K562 (cell line): ENCODE data around the gene TUBA4B. TPM values are rescaled to one million over a fixed set of nuclear protein-coding genes. Genes with fewer than 3 reads are reported as not detected.

ENCODE experiments used
- ATAC-seq: fragments of 200-7000 bp; cut with Tn5 transposase; 3 replicates; pipeline ENCODE4 v1.9.1; 2020; ENCODE audit warnings: moderate library complexity
- BruUV-seq: library from RNA; stranded (reverse); fragments of 400-500 nt; replicated peaks from 2 replicates; lab custom pipeline; 2021; lab: Mats Ljungman, UMichigan
- CTCF ChIA-PET: fragments of 300-600 bp; formaldehyde crosslinking; extraction: SDS; loops from one replicate; lab custom pipeline; 2021; ENCODE audit warnings: low intra/inter-chr PET ratio; lab: Yijun Ruan, JAX
- POLR2A ChIA-PET: fragments of 300-600, 350-650 bp; sonication (Branson Sonifier 250); formaldehyde crosslinking; extraction: SDS; loops from one replicate; lab custom pipeline; 2021; ENCODE audit warnings: antibody characterized with exemption, inconsistent platforms; lab: Yijun Ruan, JAX
- DNase-seq, 4 experiments: peaks; one replicate each; pipeline versions ENCODE4 v3.0.0 to v3.0.0-alpha.2; 2011 to 2018; ENCODE audit warnings: low spot score in 3 of 4, mixed read lengths in 3 of 4; ENCODE audit errors: extremely low read depth in 1 of 4
- FAIRE-seq: peaks from 2 replicates; lab custom pipeline; 2011; peaks lifted over from hg19 to GRCh38; lab: Jason Lieb, UNC
- H2AFZ ChIP-seq: 2 replicates; pipeline ENCODE4 v1.6.0; 2011; ENCODE audit warnings: low read depth, low read length, control low read depth, inconsistent platforms
- H3K27ac ChIP-seq: fragments of 200-600 bp; 3 replicates; pipeline ENCODE4 v1.8.0; 2011; ENCODE audit warnings: low read depth, mild to moderate bottlenecking, control low read depth, inconsistent platforms, low read length, moderate library complexity, mixed read lengths; ENCODE audit errors: extremely low read depth
- H3K27me3 ChIP-seq, 2 experiments: fragments of 300-600 bp in 1 of 2; 2 replicates in 1 of 2; 3 replicates in 1 of 2; pipeline versions ENCODE4 v1.6.0 to v1.8.0; 2011; ENCODE audit warnings: inconsistent platforms in 2 of 2, low read length in 2 of 2, mild to moderate bottlenecking in 1 of 2, mixed read lengths in 1 of 2, moderate library complexity in 1 of 2; ENCODE audit not compliant: control insufficient read depth in 2 of 2, insufficient read depth in 2 of 2
- H3K36me3 ChIP-seq: fragments of 300-600 bp; 3 replicates; pipeline ENCODE4 v1.8.0; 2011; ENCODE audit warnings: mild to moderate bottlenecking, low read length, inconsistent platforms; ENCODE audit not compliant: control insufficient read depth, insufficient read depth
- H3K4me1 ChIP-seq, 2 experiments: fragments of 200-600 bp in 1 of 2; replicated peaks in 1 of 2; 2 replicates in 1 of 2; 3 replicates in 1 of 2; pipeline versions ENCODE4 v1.5.1 to v1.8.0; 2011; ENCODE audit warnings: inconsistent platforms in 2 of 2, low read length in 2 of 2, mild to moderate bottlenecking in 1 of 2, mixed read lengths in 1 of 2, moderate library complexity in 1 of 2; ENCODE audit not compliant: control insufficient read depth in 2 of 2, insufficient read depth in 2 of 2
- H3K4me2 ChIP-seq: 2 replicates; pipeline ENCODE4 v1.6.1; 2011; ENCODE audit warnings: low read length, control low read depth, inconsistent platforms, mixed read lengths; ENCODE audit not compliant: insufficient read depth
- H3K4me3 ChIP-seq: fragments of 200-600 bp; sonication (generic), shearing (Covaris generic); 2 replicates; pipeline ENCODE4 v1.5.1; 2016; ENCODE audit warnings: control low read depth, inconsistent platforms
- H3K79me2 ChIP-seq: fragments of 200-600 bp; 3 replicates; pipeline ENCODE4 v1.8.0; 2011; ENCODE audit warnings: low read length, inconsistent platforms; ENCODE audit not compliant: control insufficient read depth, insufficient read depth
- H3K9ac ChIP-seq, 2 experiments: 2 replicates each; pipeline versions ENCODE4 v1.6.0 to v1.6.1; 2011; ENCODE audit warnings: low read depth in 2 of 2, low read length in 2 of 2, control low read depth in 1 of 2, inconsistent platforms in 1 of 2, mild to moderate bottlenecking in 1 of 2, mixed read lengths in 1 of 2; ENCODE audit not compliant: insufficient read depth in 1 of 2
- H3K9me1 ChIP-seq: one replicate; pipeline ENCODE4 v1.6.0; 2011; ENCODE audit warnings: inconsistent platforms, mild to moderate bottlenecking, low read length, moderate library complexity; ENCODE audit not compliant: control insufficient read depth, insufficient read depth
- H3K9me3 ChIP-seq: replicated peaks from 2 replicates; pipeline ENCODE4 v1.5.1; 2011; ENCODE audit warnings: low read depth, low read length, inconsistent platforms; ENCODE audit not compliant: control insufficient read depth, insufficient read depth
- H4K20me1 ChIP-seq: replicated peaks from 2 replicates; pipeline ENCODE4 v1.6.1; 2011; ENCODE audit warnings: low read length, inconsistent platforms, mixed read lengths; ENCODE audit not compliant: control insufficient read depth, insufficient read depth
- CBFA2T2 ChIP-seq: fragments of 450-650 bp; conservative IDR thresholded peaks from 2 replicates; pipeline ENCODE4 v1.6.1; 2017; ENCODE audit warnings: mild to moderate bottlenecking
- CC2D1A ChIP-seq: fragments of 450-650 bp; IDR thresholded peaks from 2 replicates; pipeline ENCODE4 v1.6.1; 2017; ENCODE audit warnings: mild to moderate bottlenecking
- CCNT2 ChIP-seq: IDR thresholded peaks from 2 replicates; pipeline ENCODE4 v1.6.1; 2011; ENCODE audit warnings: borderline replicate concordance, low read depth, mild to moderate bottlenecking, moderate library complexity, mixed read lengths, low read length; ENCODE audit not compliant: insufficient read length; ENCODE audit errors: extremely low read depth
- CHAMP1 ChIP-seq: fragments of 450-650 bp; IDR thresholded peaks from 2 replicates; pipeline ENCODE4 v1.6.1; 2016; ENCODE audit warnings: mild to moderate bottlenecking
- TEAD4 ChIP-seq, 2 experiments: sonication (generic) in 1 of 2; formaldehyde crosslinking in 1 of 2; IDR thresholded peaks; 2 replicates each; pipeline versions ENCODE4 v1.6.1 to v1.8.0; 2012 to 2022; ENCODE audit warnings: borderline replicate concordance in 1 of 2, inconsistent platforms in 1 of 2, low read length in 1 of 2, mild to moderate bottlenecking in 1 of 2, missing genetic modification reagents in 1 of 2
- THAP12 ChIP-seq: fragments of 250-450 bp; sonication (Bioruptor Pico); IDR thresholded peaks from 2 replicates; pipeline ENCODE4 v1.9.0; 2021; ENCODE audit warnings: mild to moderate bottlenecking, inconsistent platforms
- ZNF740 ChIP-seq, 3 experiments: fragments of 200-800 bp in 1 of 3; sonication (Bioruptor generic) in 1 of 3; sonication (generic) in 1 of 3; formaldehyde crosslinking in 1 of 3; IDR thresholded peaks; 2 replicates each; pipeline versions ENCODE4 v1.6.1 to v1.8.0; 2016 to 2022; ENCODE audit warnings: mild to moderate bottlenecking in 2 of 3, missing compliant biosample characterization in 2 of 3, missing genetic modification characterization in 2 of 3, missing genetic modification reagents in 1 of 3
- WGBS: fragments of 100-300 bp; shearing (Covaris generic); methylation state at CpG from one replicate; pipeline ENCODE4 v1.1.6; 2016; ENCODE audit warnings: low coverage, mixed read lengths; ENCODE audit not compliant: insufficient coverage; ENCODE audit errors: missing lambda C conversion rate; 5-methylcytosine and 5-hydroxymethylcytosine counted together
- in situ Hi-C: fragments of 300-500 bp; cut with MboI; formaldehyde crosslinking; loops from 4 replicates; pipeline ENCODE4 v1.15.0; 2018; ENCODE audit warnings: inconsistent platforms, mixed read lengths
- intact Hi-C: fragments of 100-400 bp; cut with micrococcal nuclease; formaldehyde crosslinking; loops from 2 replicates; pipeline ENCODE4 v1.14.2; 2022
- polyA plus RNA-seq, 8 experiments: library from polyadenylated mRNA; depleted of rRNA in 4 of 8; stranded (reverse) in 5 of 8; unstranded in 3 of 8; fragments of >200 nt; fragmentation: Nextera tagmentation in 2 of 8; fragmentation: Illumina TruSeq in 1 of 8; extraction: Ambion mirVana in 2 of 8; extraction: Trizol in 1 of 8; gene quantifications; 2 replicates each; pipeline versions ENCODE4 v1.2.1 to v1.2.3, GENCODE V29; 2011 to 2014; ENCODE audit warnings: inconsistent platforms in 1 of 8, missing spikeins in 1 of 8
- total RNA-seq, 7 experiments: library from RNA; depleted of rRNA in 6 of 7; stranded (reverse); fragments of >200 nt in 6 of 7; fragmentation: Illumina TruSeq in 2 of 7; extraction: Trizol in 2 of 7; gene quantifications; 2 replicates each; pipeline versions ENCODE4 v1.2.1 to v1.2.3, GENCODE V29; 2011 to 2021; ENCODE audit warnings: low replicate concordance in 1 of 7
- TF ChIP-seq, protein P1 (sequence below): sonication (generic); formaldehyde crosslinking; IDR thresholded peaks from 2 replicates; pipeline ENCODE4 v1.8.1; 2023; ENCODE audit warnings: mild to moderate bottlenecking, missing genetic modification reagents, moderate library complexity

Gene TUBA4B
- total and polyA plus RNA-seq, 9 of the 15 experiments (the other 6 are each of a cell fraction or from before 2014, with no cell fraction given), result 0.04 TPM; not detected in 8

- TF ChIP-seq, protein P1, sequence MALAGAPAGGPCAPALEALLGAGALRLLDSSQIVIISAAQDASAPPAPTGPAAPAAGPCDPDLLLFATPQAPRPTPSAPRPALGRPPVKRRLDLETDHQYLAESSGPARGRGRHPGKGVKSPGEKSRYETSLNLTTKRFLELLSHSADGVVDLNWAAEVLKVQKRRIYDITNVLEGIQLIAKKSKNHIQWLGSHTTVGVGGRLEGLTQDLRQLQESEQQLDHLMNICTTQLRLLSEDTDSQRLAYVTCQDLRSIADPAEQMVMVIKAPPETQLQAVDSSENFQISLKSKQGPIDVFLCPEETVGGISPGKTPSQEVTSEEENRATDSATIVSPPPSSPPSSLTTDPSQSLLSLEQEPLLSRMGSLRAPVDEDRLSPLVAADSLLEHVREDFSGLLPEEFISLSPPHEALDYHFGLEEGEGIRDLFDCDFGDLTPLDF (CRISPR knock-in tag), result 0 out of 2 replicates have a peak, but pooled peaks have one; percentile 11
Observed at GRCh38 chr2:219218217-219218731, 34.8 kb upstream of the TUBA4B start (continued).

DNA sequence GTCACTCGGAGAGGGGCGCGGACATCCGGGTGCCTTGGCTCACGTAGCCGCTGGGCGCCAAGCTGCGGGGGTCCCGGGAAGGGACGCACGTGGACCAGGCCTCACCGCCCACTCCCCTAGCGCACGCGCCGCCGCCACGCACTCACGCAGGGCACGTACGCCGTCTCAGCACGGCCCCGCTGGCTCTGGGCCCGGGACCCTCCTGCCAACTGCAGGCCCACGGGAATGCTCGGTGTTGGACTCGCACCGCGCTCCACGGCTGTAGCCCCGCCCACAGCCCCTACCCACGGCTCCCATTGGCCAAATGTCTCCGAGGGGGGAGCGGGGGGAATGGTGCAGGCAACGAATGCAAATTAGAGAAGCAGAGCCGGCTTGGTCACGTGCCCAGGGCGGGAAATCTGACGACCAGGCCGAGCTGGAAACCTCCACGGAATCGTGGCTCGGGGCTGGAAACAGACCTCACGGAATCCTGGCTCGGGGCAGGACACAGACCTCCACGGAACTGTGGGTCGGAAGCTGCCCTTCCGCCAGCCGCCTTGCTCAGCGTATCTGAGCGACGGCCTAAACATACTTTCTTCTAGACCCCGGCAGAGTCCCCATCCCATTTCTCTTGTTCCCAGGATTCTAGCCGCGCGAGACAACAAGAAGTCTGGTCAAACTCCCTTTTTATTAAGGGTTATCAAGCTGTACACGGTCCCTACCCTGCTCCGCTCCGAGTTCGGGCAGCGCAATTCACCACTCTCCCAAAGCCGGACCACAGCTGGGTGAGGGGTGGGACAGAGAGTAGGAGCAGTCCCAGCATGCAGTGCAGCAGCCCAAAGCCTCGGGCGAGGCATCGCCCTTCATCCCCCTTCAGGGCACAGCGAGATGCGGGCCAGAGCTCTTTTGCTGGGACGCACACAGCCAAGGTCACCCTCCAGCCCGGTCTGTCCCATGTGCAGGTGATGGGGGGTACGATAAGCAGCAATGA, 34.0 kb upstream of the TUBA4B start, which contains the start of gene ABCB6:
TSS of gene ABCB6 (minus strand) at position 227 of the 970 bp plus-strand sequence. CDS start 285 bp downstream, outside the sequence.
- POLR2A ChIA-PET, result interaction anchor here (0.6 to 2.2 kb wide), 10 partner anchors 8 to 231 kb away, joined by 3 to 12 read pairs (median 6); partner anchors contain the start of genes ANKZF1, ATG9A, CNPPD1 and DNAJB2
- peaks cover 27% of the 10 kb centered on the region for H3K79me2 ChIP-seq
- peak; percentile 94 for FAIRE-seq
- H2AFZ ChIP-seq, result peak within 1 kb of the TSS; percentile 75
- in situ Hi-C loops (no loop called here), intact Hi-C loops (loop anchor here (1.0 to 2.0 kb wide), 4 partner anchors 10 to 60 kb away; partner anchors contain the start of genes ANKZF1, ATG9A, DNAJB2 and NHEJ1)
- no peaks in the 10 kb centered on the region for H3K9me3 ChIP-seq
- peak; percentile 91 for ATAC-seq
- CTCF ChIA-PET, result no interaction called here
- peaks cover 13 to 53% of the 10 kb centered on the region in 2 experiments; a peak in 4 of 5 replicates for H3K4me1 ChIP-seq
- H3K4me2 ChIP-seq, result peak within 1 kb of the TSS; percentile 92
- DNase-seq, result peak; percentile 82 to 95 (median 90)
- peak within 1 kb of the TSS; percentile 58 for H3K4me3 ChIP-seq
- H3K27ac ChIP-seq, result peak within 1 kb of the TSS; percentile 89
- H3K9me1 ChIP-seq, result no peaks in the 10 kb centered on the region
- WGBS, result 28% methylated on average over 41 of the region's 71 CpGs
- no TSS peak for BruUV-seq
- peak within 1 kb of the TSS; percentile 73 to 89 for H3K9ac ChIP-seq
- H3K27me3 ChIP-seq, result no peaks in the 10 kb centered on the region
- peaks cover 73% of the 10 kb centered on the region for H3K36me3 ChIP-seq
- 0 out of 2 replicates have a peak, but pooled peaks cover 2% of the 10 kb centered on the region for H4K20me1 ChIP-seq
- TF ChIP-seq TEAD4 (IDR thresholded peaks at IDR 0.05; ENCODE audit: low read length) (no peak), TEAD4 (CRISPR knock-in tag; IDR thresholded peaks at IDR 0.05; ENCODE audit: borderline replicate concordance) (no peak), CHAMP1 (no peak), CBFA2T2 (peak; percentile 76), THAP12 (CRISPR knock-in tag) (peak; percentile 64; the same call in 1 of the 2 replicates), CC2D1A (no peak), CCNT2 (peak; percentile 61), ZNF740 (CRISPR knock-in tag; IDR thresholded peaks at IDR 0.05) (peak; percentile 42; the same call in 1 of the 2 replicates), ZNF740 (tag; IDR thresholded peaks at IDR 0.05) (no peak)
